ENCODE measurements around the gene NFE2L1. TPM values are rescaled to one million over a fixed set of nuclear protein-coding genes. Genes with fewer than 3 reads are reported as not detected.

The NFE2L1 gene
- total and polyA plus RNA-seq, 9 of the 15 experiments (the other 6 are each of a cell fraction or from before 2014, with no cell fraction given) = 2.0 to 68.6 (median 39.7) TPM

- TF ChIP-seq AFF4 (CRISPR knock-in tag; IDR thresholded peaks at IDR 0.05) (0 out of 2 replicates have a peak, but pooled peaks have one; percentile 74), ZNF584 (CRISPR knock-in tag; IDR thresholded peaks at IDR 0.05; ENCODE audit: low read depth) (no peak), RBM25 (IDR thresholded peaks at IDR 0.05; ENCODE audit: low read depth, low read length, severe bottlenecking) (no peak), DEAF1 (CRISPR knock-in tag; IDR thresholded peaks at IDR 0.05) (no peak), ZNF12 (CRISPR knock-in tag; IDR thresholded peaks at IDR 0.05) (0 out of 2 replicates have a peak, but pooled peaks have one; percentile 4), HIVEP1 (CRISPR knock-in tag; IDR thresholded peaks at IDR 0.05) (no peak), POLR2B (IDR thresholded peaks at IDR 0.05; ENCODE audit: low read depth, partially characterized antibody) (peak; percentile 64), DDX20 (tag; IDR thresholded peaks at IDR 0.05; ENCODE audit: low read depth) (no peak), U2AF1 (optimal IDR thresholded peaks at IDR 0.05; ENCODE audit: low read depth, low read length) (peak; percentile 79), SIRT6 (IDR thresholded peaks at IDR 0.05; ENCODE audit: low read depth, low read length) (no peak), PHB (CRISPR knock-in tag; IDR thresholded peaks at IDR 0.05) (no peak), HMBOX1 (IDR thresholded peaks at IDR 0.05) (no peak), EHMT2 (IDR thresholded peaks at IDR 0.05) (no peak), CBX3 (IDR thresholded peaks at IDR 0.05; ENCODE audit: borderline replicate concordance in 1 of 2, low read length in 2 of 2) (no peak), ARID2 (IDR thresholded peaks at IDR 0.05) (no peak), TRIM25 (IDR thresholded peaks at IDR 0.05; ENCODE audit: borderline replicate concordance) (no peak), SMC3 (conservative IDR thresholded peaks at IDR 0.05; ENCODE audit: insufficient read depth, low read depth, low read length) (no peak), ESRRB (CRISPR knock-in tag; IDR thresholded peaks at IDR 0.05; ENCODE audit: borderline replicate concordance) (no peak), ZNF511 (CRISPR knock-in tag; IDR thresholded peaks at IDR 0.05) (no peak)
These were observed 396 bp downstream of the NFE2L1 start (continued) for GRCh38 chr17:48048384-48049126.
